ENCODE results near the gene MRPL2.

Gene MRPL2

GRCh38 chr6:43096451-43097097, 37.3 kb upstream of the MRPL2 start:
- no peaks in the 10 kb centered on the region for H3K9me3 ChIP-seq (replicated peaks in 1 of 2; ENCODE audit: control insufficient read depth in 2 of 2, insufficient read depth in 1 of 2, low read depth in 1 of 2, low read length in 2 of 2)
- peaks cover 15 to 36% of the 10 kb centered on the region in 2 donors for H3K4me1 ChIP-seq (ENCODE audit: control insufficient read depth in 2 of 2, insufficient read depth in 1 of 2, low read depth in 1 of 2, low read length in 2 of 2)
- no peak overlapping the region for H4K91ac ChIP-seq (ENCODE audit: low read depth, low read length, poor library complexity)
- H3K4me3 ChIP-seq (ENCODE audit: low read length in 2 of 2) = peak overlapping the region in 1 of 2 donors; percentile 17
- no peak overlapping the region for H2AK5ac ChIP-seq (ENCODE audit: low read depth, low read length)
- H3K4me2 ChIP-seq (ENCODE audit: insufficient read depth, low read length, poor library complexity, severe bottlenecking) = no peak overlapping the region
- H3K4ac ChIP-seq (ENCODE audit: low read length) = no peak overlapping the region
- H3K27me3 ChIP-seq (ENCODE audit: control insufficient read depth in 3 of 3, insufficient read depth in 3 of 3, low read depth in 1 of 3, low read length in 3 of 3) = no peaks in the 10 kb centered on the region
- H2BK120ac ChIP-seq (ENCODE audit: low read depth, low read length) = no peak overlapping the region
- no CpG with 5 or more reads among the region's 8 CpGs for WGBS, 2 donors (ENCODE audit: extremely low coverage in 2 of 2, insufficient read length in 2 of 2, insufficient replicate concordance in 1 of 2)
- H3K79me1 ChIP-seq (ENCODE audit: low read depth, low read length) = no peaks in the 10 kb centered on the region
- H3K23ac ChIP-seq (ENCODE audit: low read depth, low read length, poor library complexity) = no peak overlapping the region
- H4K8ac ChIP-seq (ENCODE audit: low read depth, low read length) = no peak overlapping the region
- H3K36me3 ChIP-seq (replicated peaks in 1 of 2; ENCODE audit: control insufficient read depth in 2 of 2, insufficient read depth in 2 of 2, low read length in 2 of 2) = no peaks in the 10 kb centered on the region
- H3K27ac ChIP-seq (replicated peaks; ENCODE audit: low read length) = peak overlapping the region; percentile 48
- no peak for DNase-seq (ENCODE audit: low spot score)
- no peak overlapping the region for H2BK5ac ChIP-seq (ENCODE audit: low read length)
- H3K14ac ChIP-seq (ENCODE audit: low read length) = no peak overlapping the region
- H2BK15ac ChIP-seq (ENCODE audit: low read length) = no peak overlapping the region
- no peak overlapping the region for H3K9ac ChIP-seq (ENCODE audit: low read depth, low read length, poor library complexity)
- H2BK12ac ChIP-seq (ENCODE audit: low read length) = no peak overlapping the region
- H3K18ac ChIP-seq (ENCODE audit: low read length) = peak overlapping the region; percentile 16
- no peak overlapping the region for H2AFZ ChIP-seq (ENCODE audit: low read length)

- no peak for DNase-seq (ENCODE audit: low spot score)
- Histone ChIP-seq H3K14ac (ENCODE audit: low read length) (no peak overlapping the region), H3K4me2 (ENCODE audit: insufficient read depth, low read length, poor library complexity, severe bottlenecking) (no peak overlapping the region), H4K8ac (ENCODE audit: low read depth, low read length) (no peak overlapping the region), H2BK12ac (ENCODE audit: low read length) (no peak overlapping the region), H3K79me1 (ENCODE audit: low read depth, low read length) (no peaks in the 10 kb centered on the region), H3K4me3 (ENCODE audit: low read length in 2 of 2) (no peak overlapping the region), H2BK15ac (ENCODE audit: low read length) (no peak overlapping the region), H3K27me3 (ENCODE audit: control insufficient read depth in 3 of 3, insufficient read depth in 3 of 3, low read depth in 1 of 3, low read length in 3 of 3) (no peaks in the 10 kb centered on the region), H3K4me1 (ENCODE audit: control insufficient read depth in 2 of 2, insufficient read depth in 1 of 2, low read depth in 1 of 2, low read length in 2 of 2) (peaks cover 17 to 36% of the 10 kb centered on the region in 2 donors), H3K27ac (replicated peaks; ENCODE audit: low read length) (no peak overlapping the region), H2AK5ac (ENCODE audit: low read depth, low read length) (no peak overlapping the region), H3K23ac (ENCODE audit: low read depth, low read length, poor library complexity) (no peak overlapping the region), H3K9me3 (replicated peaks in 1 of 2; ENCODE audit: control insufficient read depth in 2 of 2, insufficient read depth in 1 of 2, low read depth in 1 of 2, low read length in 2 of 2) (no peaks in the 10 kb centered on the region), H3K9ac (ENCODE audit: low read depth, low read length, poor library complexity) (no peak overlapping the region), H3K36me3 (replicated peaks in 1 of 2; ENCODE audit: control insufficient read depth in 2 of 2, insufficient read depth in 2 of 2, low read length in 2 of 2) (no peaks in the 10 kb centered on the region), H2AFZ (ENCODE audit: low read length) (no peak overlapping the region), H2BK5ac (ENCODE audit: low read length) (no peak overlapping the region), H3K18ac (ENCODE audit: low read length) (no peak overlapping the region), H2BK120ac (ENCODE audit: low read depth, low read length) (no peak overlapping the region), H3K4ac (ENCODE audit: low read length) (no peak overlapping the region), H4K91ac (ENCODE audit: low read depth, low read length, poor library complexity) (no peak overlapping the region)
- no CpG with 5 or more reads among the region's 7 CpGs for WGBS, 2 donors (ENCODE audit: extremely low coverage in 2 of 2, insufficient read length in 2 of 2, insufficient replicate concordance in 1 of 2)
These were observed 36.7 kb upstream of the MRPL2 start for GRCh38 chr6:43095939-43096338.

DNA sequence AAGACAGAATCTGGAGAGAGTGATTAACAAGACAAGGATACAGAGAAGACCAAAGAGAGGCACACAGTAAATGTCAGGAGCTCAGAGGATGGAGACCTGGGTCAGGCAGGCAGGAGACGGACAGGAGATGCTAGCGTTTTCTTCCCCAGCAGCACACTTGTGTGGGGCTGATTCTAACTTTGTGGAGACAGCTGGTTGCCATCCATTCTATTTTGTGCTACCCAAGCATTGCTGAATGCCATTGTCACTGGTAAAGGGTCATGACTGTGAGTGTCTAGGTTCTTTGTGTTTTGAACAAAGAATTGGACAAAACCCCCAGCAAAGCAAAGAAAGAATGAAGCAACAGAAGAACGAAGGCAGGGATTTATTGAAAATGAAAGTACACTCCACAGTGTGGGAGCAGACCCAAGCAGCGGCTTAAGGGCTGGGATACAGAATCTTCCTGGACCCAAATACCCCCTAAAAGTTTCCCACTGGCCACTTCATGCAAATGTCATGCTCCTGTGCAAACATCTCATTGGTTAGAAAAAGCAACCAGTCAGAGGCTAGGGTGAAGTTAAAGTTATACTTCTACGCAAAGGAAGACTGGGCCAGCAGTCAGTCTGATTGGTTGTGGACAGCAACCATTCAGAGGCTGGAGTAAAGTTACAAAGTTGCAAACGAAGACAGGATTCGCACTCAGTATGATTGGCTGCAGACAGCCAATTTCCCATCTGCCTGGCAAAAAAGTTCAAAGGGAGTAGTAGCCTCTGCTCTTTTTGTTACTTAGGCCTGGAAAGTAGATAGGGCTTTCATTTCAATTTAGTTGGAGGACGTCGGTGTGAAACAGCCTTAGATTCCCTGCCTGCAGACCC, 34.4 kb upstream of the MRPL2 start:
- Histone ChIP-seq H3K23ac (ENCODE audit: low read depth, low read length, poor library complexity) (no peak overlapping the region), H2BK12ac (ENCODE audit: low read length) (no peak overlapping the region), H2BK120ac (ENCODE audit: low read depth, low read length) (no peak overlapping the region), H3K14ac (ENCODE audit: low read length) (no peak overlapping the region), H3K4me3 (ENCODE audit: low read length in 2 of 2) (peak overlapping the region in 1 of 2 donors; percentile 14), H3K9ac (ENCODE audit: low read depth, low read length, poor library complexity) (no peak overlapping the region), H3K27ac (replicated peaks; ENCODE audit: low read length) (no peak overlapping the region), H4K8ac (ENCODE audit: low read depth, low read length) (no peak overlapping the region), H3K4me1 (ENCODE audit: control insufficient read depth in 2 of 2, insufficient read depth in 1 of 2, low read depth in 1 of 2, low read length in 2 of 2) (peaks cover 39 to 59% of the 10 kb centered on the region in 2 donors), H3K27me3 (ENCODE audit: control insufficient read depth in 3 of 3, insufficient read depth in 3 of 3, low read depth in 1 of 3, low read length in 3 of 3) (no peaks in the 10 kb centered on the region), H3K79me1 (ENCODE audit: low read depth, low read length) (peaks cover 3% of the 10 kb centered on the region), H2BK5ac (ENCODE audit: low read length) (no peak overlapping the region), H3K36me3 (replicated peaks in 1 of 2; ENCODE audit: control insufficient read depth in 2 of 2, insufficient read depth in 2 of 2, low read length in 2 of 2) (no peaks in the 10 kb centered on the region), H2BK15ac (ENCODE audit: low read length) (no peak overlapping the region), H2AK5ac (ENCODE audit: low read depth, low read length) (no peak overlapping the region), H4K91ac (ENCODE audit: low read depth, low read length, poor library complexity) (no peak overlapping the region), H3K18ac (ENCODE audit: low read length) (no peak overlapping the region), H2AFZ (ENCODE audit: low read length) (peak overlapping the region; percentile 23), H3K4ac (ENCODE audit: low read length) (no peak overlapping the region), H3K4me2 (ENCODE audit: insufficient read depth, low read length, poor library complexity, severe bottlenecking) (no peak overlapping the region), H3K9me3 (replicated peaks in 1 of 2; ENCODE audit: control insufficient read depth in 2 of 2, insufficient read depth in 1 of 2, low read depth in 1 of 2, low read length in 2 of 2) (no peaks in the 10 kb centered on the region)
- DNase-seq (ENCODE audit: low spot score) = no peak
- no CpG with 5 or more reads among the region's 9 CpGs for WGBS, 2 donors (ENCODE audit: extremely low coverage in 2 of 2, insufficient read length in 2 of 2, insufficient replicate concordance in 1 of 2)

- DNase-seq (ENCODE audit: low spot score) = no peak
- Histone ChIP-seq H3K4me1 (ENCODE audit: control insufficient read depth in 2 of 2, insufficient read depth in 1 of 2, low read depth in 1 of 2, low read length in 2 of 2) (peaks cover 40 to 56% of the 10 kb centered on the region in 2 donors), H2AFZ (ENCODE audit: low read length) (no peak overlapping the region), H3K27me3 (ENCODE audit: control insufficient read depth in 3 of 3, insufficient read depth in 3 of 3, low read depth in 1 of 3, low read length in 3 of 3) (no peaks in the 10 kb centered on the region), H3K9ac (ENCODE audit: low read depth, low read length, poor library complexity) (no peak overlapping the region), H4K91ac (ENCODE audit: low read depth, low read length, poor library complexity) (no peak overlapping the region), H3K27ac (replicated peaks; ENCODE audit: low read length) (no peak overlapping the region), H2BK15ac (ENCODE audit: low read length) (no peak overlapping the region), H3K14ac (ENCODE audit: low read length) (no peak overlapping the region), H2BK12ac (ENCODE audit: low read length) (no peak overlapping the region), H3K4ac (ENCODE audit: low read length) (no peak overlapping the region), H4K8ac (ENCODE audit: low read depth, low read length) (no peak overlapping the region), H3K79me1 (ENCODE audit: low read depth, low read length) (peaks cover 4% of the 10 kb centered on the region), H3K4me2 (ENCODE audit: insufficient read depth, low read length, poor library complexity, severe bottlenecking) (no peak overlapping the region), H3K4me3 (ENCODE audit: low read length in 2 of 2) (no peak overlapping the region), H2BK5ac (ENCODE audit: low read length) (no peak overlapping the region), H3K23ac (ENCODE audit: low read depth, low read length, poor library complexity) (no peak overlapping the region), H2BK120ac (ENCODE audit: low read depth, low read length) (no peak overlapping the region), H3K36me3 (replicated peaks in 1 of 2; ENCODE audit: control insufficient read depth in 2 of 2, insufficient read depth in 2 of 2, low read length in 2 of 2) (no peaks in the 10 kb centered on the region), H3K18ac (ENCODE audit: low read length) (no peak overlapping the region), H3K9me3 (replicated peaks in 1 of 2; ENCODE audit: control insufficient read depth in 2 of 2, insufficient read depth in 1 of 2, low read depth in 1 of 2, low read length in 2 of 2) (no peaks in the 10 kb centered on the region), H2AK5ac (ENCODE audit: low read depth, low read length) (no peak overlapping the region)
These were observed 33.4 kb upstream of the MRPL2 start for GRCh38 chr6:43092635-43093034.

Measured in neuronal stem cell (in vitro differentiated cells).